GM12892 (cell line): Measurements from ENCODE around the gene SLC38A6.

Experiments used
- POLR2A ChIP-seq: IDR thresholded peaks from 2 replicates; pipeline ENCODE4 v1.6.1; 2011; ENCODE audit warnings: low read depth, low read length, control low read depth
- POLR2AphosphoS5 ChIP-seq: IDR thresholded peaks from 2 replicates; pipeline ENCODE4 v1.6.1; 2011; ENCODE audit warnings: low read depth, low read length, control low read depth
- TAF1 ChIP-seq: IDR thresholded peaks from 2 replicates; pipeline ENCODE4 v1.6.1; 2011; ENCODE audit warnings: low read depth, mild to moderate bottlenecking, control low read depth, low read length, borderline replicate concordance

GRCh38 chr14:61051051-61051450 lies 70.0 kb downstream of the SLC38A6 start:
- no peak for TF ChIP-seq POLR2A
- TF ChIP-seq POLR2AphosphoS5: no peak
- no peak for TF ChIP-seq TAF1
